PC-3 (cell line): ENCODE measurements around the gene PPIF. TPM values are rescaled to one million over a fixed set of nuclear protein-coding genes. Genes with fewer than 3 reads are reported as not detected.

Experiments
- ATAC-seq: fragments of 200-7000 bp; cut with Tn5 transposase; 2 replicates; pipeline ENCODE4 v1.9.1; 2020; ENCODE audit warnings: mild to moderate bottlenecking, moderate library complexity
- BruUV-seq: library from RNA; stranded (reverse); fragments of 400-500 nt; replicated peaks from 2 replicates; lab custom pipeline; 2021; lab: Mats Ljungman, UMichigan
- CTCF ChIA-PET: fragments of 300-600 bp; sonication (Branson Sonifier 250); formaldehyde crosslinking; loops from one replicate; lab custom pipeline; 2022; ENCODE audit warnings: antibody characterized with exemption; lab: Charles Lee
- POLR2A ChIA-PET: fragments of 300-600 bp; sonication (Branson Sonifier 250); formaldehyde crosslinking; loops from one replicate; lab custom pipeline; 2022; ENCODE audit warnings: antibody characterized with exemption; ENCODE audit not compliant: unreplicated experiment; lab: Charles Lee
- DNase-seq: peaks from one replicate; pipeline ENCODE4 v3.0.0-alpha.2; 2015
- H2AFZ ChIP-seq: fragments of 300-600 bp; sonication (generic); 2 replicates; pipeline ENCODE4 v1.6.0; 2016; ENCODE audit warnings: antibody characterized with exemption, low read length
- H3F3A ChIP-seq: fragments of 300-600 bp; sonication (generic); one replicate; pipeline ENCODE4 v1.6.0; 2017; ENCODE audit warnings: antibody characterized with exemption, low read length, control low read depth, mild to moderate bottlenecking; ENCODE audit not compliant: unreplicated experiment
- H3K27ac ChIP-seq: fragments of 300-600 bp; sonication (generic); 2 replicates; pipeline ENCODE4 v1.5.1; 2016; ENCODE audit warnings: mild to moderate bottlenecking, low read length
- H3K27me3 ChIP-seq: fragments of 300-600 bp; sonication (generic); 2 replicates; pipeline ENCODE4 v1.6.1; 2016; ENCODE audit warnings: low read length, mixed read lengths
- H3K36me3 ChIP-seq: fragments of 300-600 bp; sonication (generic); 2 replicates; pipeline ENCODE4 v1.6.1; 2016; ENCODE audit warnings: low read depth, mixed run types, low read length, mixed read lengths
- H3K4me1 ChIP-seq: fragments of 300-600 bp; sonication (generic); 2 replicates; pipeline ENCODE4 v1.5.1; 2016; ENCODE audit warnings: low read length; ENCODE audit not compliant: insufficient read depth
- H3K4me2 ChIP-seq: fragments of 300-600 bp; sonication (generic); 2 replicates; pipeline ENCODE4 v1.6.0; 2016; ENCODE audit warnings: low read length
- H3K4me3 ChIP-seq: fragments of 300-600 bp; sonication (generic); 2 replicates; pipeline ENCODE4 v1.5.1; 2016; ENCODE audit warnings: mild to moderate bottlenecking, low read length, mixed read lengths
- H3K79me2 ChIP-seq: fragments of 300-600 bp; sonication (generic); 2 replicates; pipeline ENCODE4 v1.6.1; 2017; ENCODE audit warnings: low read length, mixed read lengths
- H3K9ac ChIP-seq: fragments of 300-600 bp; sonication (generic); 2 replicates; pipeline ENCODE4 v1.6.0; 2016; ENCODE audit warnings: mild to moderate bottlenecking, low read length
- H3K9me2 ChIP-seq: fragments of 300-600 bp; sonication (generic); replicated peaks from 2 replicates; pipeline ENCODE4 v1.6.1; 2016; ENCODE audit warnings: mixed run types, low read length, mixed read lengths
- H3K9me3 ChIP-seq: fragments of 300-600 bp; sonication (generic); 2 replicates; pipeline ENCODE4 v1.6.1; 2016; ENCODE audit warnings: low read length, mixed read lengths
- H4K20me1 ChIP-seq: fragments of 300-600 bp; sonication (generic); 2 replicates; pipeline ENCODE4 v1.6.1; 2016; ENCODE audit warnings: low read length, mixed read lengths
- EZH2 ChIP-seq: fragments of 300-600 bp; sonication (generic); IDR thresholded peaks from one replicate; pipeline ENCODE4 v1.6.1; 2017; ENCODE audit warnings: antibody characterized with exemption, mild to moderate bottlenecking, low read length; ENCODE audit not compliant: unreplicated experiment
- EZH2phosphoT487 ChIP-seq: fragments of 300-600 bp; sonication (generic); IDR thresholded peaks from 2 replicates; pipeline ENCODE4 v1.6.1; 2018; ENCODE audit warnings: mild to moderate bottlenecking, antibody characterized with exemption, low read length, borderline replicate concordance
- intact Hi-C: fragments of 100-400 bp; cut with micrococcal nuclease; formaldehyde crosslinking; loops from 2 replicates; pipeline ENCODE4 v1.9.0; 2023
- total RNA-seq: library from RNA; depleted of rRNA; stranded (reverse); fragments of >200 nt; gene quantifications from 2 replicates; pipeline ENCODE4 v1.2.3, GENCODE V29; 2014
- TF ChIP-seq, protein P1 (sequence below): fragments of 300-600 bp; sonication (generic); conservative IDR thresholded peaks from 2 replicates; pipeline ENCODE4 v1.5.1; 2017; ENCODE audit warnings: antibody characterized with exemption, low read depth, mild to moderate bottlenecking, low read length

PPIF gene
- total RNA-seq, 1 experiment from 2014 or later = 381 TPM

DNA sequence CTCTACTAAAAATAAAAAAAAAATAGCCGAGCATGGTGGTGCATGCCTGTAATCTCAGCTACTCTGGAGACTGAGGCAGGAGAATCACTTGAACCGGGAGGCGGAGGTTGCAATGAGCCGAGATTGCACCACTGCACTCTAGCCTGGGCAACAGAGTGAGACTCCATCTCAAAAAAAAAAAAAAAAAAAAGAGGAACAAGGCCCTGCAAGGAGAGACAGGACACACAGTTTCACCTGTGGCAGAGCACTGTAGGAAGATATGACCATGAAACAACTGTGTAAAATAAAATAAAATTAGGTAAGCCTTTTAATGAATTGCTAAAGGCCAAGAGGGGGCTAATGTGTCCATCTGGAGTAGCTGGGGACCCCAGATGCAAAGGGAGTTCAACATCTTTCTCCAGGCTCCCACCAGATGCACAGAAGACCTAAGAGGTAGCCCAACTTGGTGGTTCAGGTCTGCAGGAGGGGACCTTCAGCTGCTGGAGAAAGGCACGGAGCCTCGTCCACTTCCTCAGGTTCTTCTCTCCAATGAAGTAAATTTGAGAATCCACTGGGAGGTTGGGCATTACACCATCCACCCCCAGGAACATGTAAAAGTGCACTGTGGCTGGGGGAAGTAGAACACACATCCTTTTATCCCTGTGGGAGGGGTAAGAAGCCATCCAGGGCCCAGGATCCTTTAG, 12.7 kb downstream of the PPIF start:
- peaks cover 20% of the 10 kb centered on the region for H3K36me3 ChIP-seq
- intact Hi-C loops = no loop called here
- ATAC-seq (no peak), DNase-seq (no peak)
- H3K27ac ChIP-seq = no peak overlapping the region
- no peaks in the 10 kb centered on the region for H3K79me2 ChIP-seq
- H3K27me3 ChIP-seq = no peaks in the 10 kb centered on the region
- TF ChIP-seq, protein P1, sequence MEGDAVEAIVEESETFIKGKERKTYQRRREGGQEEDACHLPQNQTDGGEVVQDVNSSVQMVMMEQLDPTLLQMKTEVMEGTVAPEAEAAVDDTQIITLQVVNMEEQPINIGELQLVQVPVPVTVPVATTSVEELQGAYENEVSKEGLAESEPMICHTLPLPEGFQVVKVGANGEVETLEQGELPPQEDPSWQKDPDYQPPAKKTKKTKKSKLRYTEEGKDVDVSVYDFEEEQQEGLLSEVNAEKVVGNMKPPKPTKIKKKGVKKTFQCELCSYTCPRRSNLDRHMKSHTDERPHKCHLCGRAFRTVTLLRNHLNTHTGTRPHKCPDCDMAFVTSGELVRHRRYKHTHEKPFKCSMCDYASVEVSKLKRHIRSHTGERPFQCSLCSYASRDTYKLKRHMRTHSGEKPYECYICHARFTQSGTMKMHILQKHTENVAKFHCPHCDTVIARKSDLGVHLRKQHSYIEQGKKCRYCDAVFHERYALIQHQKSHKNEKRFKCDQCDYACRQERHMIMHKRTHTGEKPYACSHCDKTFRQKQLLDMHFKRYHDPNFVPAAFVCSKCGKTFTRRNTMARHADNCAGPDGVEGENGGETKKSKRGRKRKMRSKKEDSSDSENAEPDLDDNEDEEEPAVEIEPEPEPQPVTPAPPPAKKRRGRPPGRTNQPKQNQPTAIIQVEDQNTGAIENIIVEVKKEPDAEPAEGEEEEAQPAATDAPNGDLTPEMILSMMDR = no peak
- no peak for TF ChIP-seq EZH2phosphoT487
- TF ChIP-seq EZH2 = no peak
- no TSS peak for BruUV-seq
- H3K9me2 ChIP-seq = no peaks in the 10 kb centered on the region
- H3K9me3 ChIP-seq = no peaks in the 10 kb centered on the region
- POLR2A ChIA-PET = no interaction called here
- H4K20me1 ChIP-seq = peaks cover 10% of the 10 kb centered on the region; the same call in 1 of the 2 replicates
- H2AFZ ChIP-seq = no peak overlapping the region
- H3K4me3 ChIP-seq = no peak overlapping the region
- H3K9ac ChIP-seq = no peak overlapping the region
- H3K4me2 ChIP-seq = no peak overlapping the region
- H3F3A ChIP-seq = peaks cover 7% of the 10 kb centered on the region
- CTCF ChIA-PET = interaction anchor here (1.6 kb wide), 1 partner anchor 15 kb away, joined by 3 read pairs; no protein-coding TSS in a partner anchor
- H3K4me1 ChIP-seq = no peaks in the 10 kb centered on the region

- H3K27me3 ChIP-seq = no peaks in the 10 kb centered on the region
- ATAC-seq (no peak; the same call in 1 of the 2 replicates), DNase-seq (no peak)
- H3K27ac ChIP-seq = no peak overlapping the region
- no peak overlapping the region for H2AFZ ChIP-seq
- H3K4me2 ChIP-seq = no peak overlapping the region
- H3K9me3 ChIP-seq = no peaks in the 10 kb centered on the region
- H4K20me1 ChIP-seq = peaks cover 3% of the 10 kb centered on the region; the same call in 1 of the 2 replicates
- BruUV-seq = no TSS peak
- H3K79me2 ChIP-seq = no peaks in the 10 kb centered on the region
- no peaks in the 10 kb centered on the region for H3K9me2 ChIP-seq
- H3K4me1 ChIP-seq = no peaks in the 10 kb centered on the region
- POLR2A ChIA-PET = no interaction called here
- TF ChIP-seq EZH2 = no peak
- TF ChIP-seq, protein P1 = no peak
- TF ChIP-seq EZH2phosphoT487 = no peak
- H3F3A ChIP-seq = peaks cover 6% of the 10 kb centered on the region
- no peak overlapping the region for H3K9ac ChIP-seq
- H3K36me3 ChIP-seq = peaks cover 12% of the 10 kb centered on the region
- H3K4me3 ChIP-seq = no peak overlapping the region
- CTCF ChIA-PET = interaction anchor here (0.5 to 1.6 kb wide), 2 partner anchors 14 to 43 kb away, joined by 3 read pairs; no protein-coding TSS in a partner anchor
- intact Hi-C loops = no loop called here
These were observed 13.5 kb downstream of the PPIF start for GRCh38 chr10:79360499-79361342.
